HG03571 (cell line): Measurements from ENCODE around the gene AGBL4.
"Not testable (repeated sequence)": the region's sequence is repeated elsewhere in the genome, so short reads cannot be mapped to it uniquely, and the experiment has no call there.

Experiments used
- ATAC-seq: cut with Tn5 transposase; IDR thresholded peaks from one replicate; pipeline ENCODE4 v1.9.1; 2021; ENCODE audit not compliant: unreplicated experiment

AGBL4 gene

GRCh38 chr1:49050041-49050440 is 973.7 kb downstream of the AGBL4 start:
- ATAC-seq: no peak

GRCh38 chr1:49048188-49048587 is 975.6 kb downstream of the AGBL4 start:
- no peak for ATAC-seq

GRCh38 chr1:49046305-49046704 is 977.4 kb downstream of the AGBL4 start:
- ATAC-seq: no peak

- ATAC-seq: no peak
These were observed 978.4 kb downstream of the AGBL4 start for GRCh38 chr1:49045371-49045770.

GRCh38 chr1:49036700-49037099 is 987.1 kb downstream of the AGBL4 start:
- no peak for ATAC-seq

GRCh38 chr1:49028396-49028795 is 995.4 kb downstream of the AGBL4 start:
- ATAC-seq: no peak

GRCh38 chr1:49026230-49026811 is 997.4 kb downstream of the AGBL4 start:
- no peak for ATAC-seq

- no peak for ATAC-seq
These were observed 1007.5 kb downstream of the AGBL4 start for GRCh38 chr1:49016030-49016977.

GRCh38 chr1:49013079-49013478 is 1010.7 kb downstream of the AGBL4 start:
- no peak for ATAC-seq

GRCh38 chr1:49002981-49003380 is 1020.8 kb downstream of the AGBL4 start:
- not testable (repeated sequence) for ATAC-seq

- ATAC-seq: no peak
These were observed 1024.4 kb downstream of the AGBL4 start for GRCh38 chr1:48999321-48999720.

- ATAC-seq: no peak
These were observed 1027.4 kb downstream of the AGBL4 start for GRCh38 chr1:48996311-48996710.

GRCh38 chr1:48988633-48989197 is 1035.0 kb downstream of the AGBL4 start:
- no peak for ATAC-seq

GRCh38 chr1:48979940-48980339 is 1043.8 kb downstream of the AGBL4 start:
- no peak for ATAC-seq

- no peak for ATAC-seq
These were observed 1045.3 kb downstream of the AGBL4 start for GRCh38 chr1:48978413-48978812.

GRCh38 chr1:48977273-48977672 is 1046.5 kb downstream of the AGBL4 start:
- no peak for ATAC-seq

GRCh38 chr1:48969971-48970370 is 1053.8 kb downstream of the AGBL4 start:
- ATAC-seq: no peak

- ATAC-seq: no peak
These were observed 1056.4 kb downstream of the AGBL4 start for GRCh38 chr1:48967318-48967717.

- ATAC-seq: no peak
These were observed 1057.2 kb downstream of the AGBL4 start for GRCh38 chr1:48966583-48966982.

GRCh38 chr1:48960320-48960719 is 1063.4 kb downstream of the AGBL4 start:
- no peak for ATAC-seq

- no peak for ATAC-seq
These were observed 1068.0 kb downstream of the AGBL4 start for GRCh38 chr1:48955774-48956173.

GRCh38 chr1:48953617-48954016 is 1070.1 kb downstream of the AGBL4 start:
- no peak for ATAC-seq
